Esophagus squamous epithelium (tissue), 4 donors: ENCODE data around the gene CRYBB2.

Source experiments
- CTCF ChIP-seq, 6 experiments: fragments of 450-650 bp in 4 of 6; fragments of 200-600 bp in 2 of 6; sonication (generic) in 2 of 6; IDR thresholded peaks; one replicate each; pipeline ENCODE4 v1.5.1; 2016 to 2019; ENCODE audit warnings: antibody characterized with exemption in 6 of 6, mild to moderate bottlenecking in 4 of 6, moderate library complexity in 4 of 6
- POLR2A ChIP-seq, 4 donors: fragments of 450-650 bp; IDR thresholded peaks; one replicate each; pipeline ENCODE4 v1.6.1; 2017; ENCODE audit warnings: antibody characterized with exemption in 4 of 4, mild to moderate bottlenecking in 4 of 4, moderate library complexity in 3 of 4

GRCh38 chr22:25235547-25236290, 16.3 kb downstream of the CRYBB2 start:
- TF ChIP-seq POLR2A (IDR thresholded peaks at IDR 0.05) (no peak), CTCF (IDR thresholded peaks at IDR 0.05) (peak in 5 of 6 experiments; percentile 47 to 80 (median 64))
